GM13976 (cell line): ENCODE results near the gene AMIGO1.

Experiments
- DNase-seq: peaks from one replicate; pipeline ENCODE4 v3.0.0; 2012; ENCODE audit warnings: low spot score
- in situ Hi-C: fragments of 300-500 bp; cut with MboI; formaldehyde crosslinking; loops from one replicate; pipeline ENCODE4 v1.12.0; 2022; ENCODE audit warnings: low sequenced_read_pairs, mixed read lengths, inconsistent platforms; ENCODE audit not compliant: unreplicated experiment
- TF ChIP-seq, protein P1 (sequence below): IDR thresholded peaks from 2 replicates; pipeline ENCODE4 v1.5.1; 2012; ENCODE audit warnings: borderline replicate concordance, mild to moderate bottlenecking; ENCODE audit not compliant: insufficient read depth; ENCODE audit errors: extremely low read depth, missing control alignments, control extremely low read depth

Gene AMIGO1

GRCh38 chr1:109472779-109473178 is 36.7 kb downstream of the AMIGO1 start:
- TF ChIP-seq, protein P1, sequence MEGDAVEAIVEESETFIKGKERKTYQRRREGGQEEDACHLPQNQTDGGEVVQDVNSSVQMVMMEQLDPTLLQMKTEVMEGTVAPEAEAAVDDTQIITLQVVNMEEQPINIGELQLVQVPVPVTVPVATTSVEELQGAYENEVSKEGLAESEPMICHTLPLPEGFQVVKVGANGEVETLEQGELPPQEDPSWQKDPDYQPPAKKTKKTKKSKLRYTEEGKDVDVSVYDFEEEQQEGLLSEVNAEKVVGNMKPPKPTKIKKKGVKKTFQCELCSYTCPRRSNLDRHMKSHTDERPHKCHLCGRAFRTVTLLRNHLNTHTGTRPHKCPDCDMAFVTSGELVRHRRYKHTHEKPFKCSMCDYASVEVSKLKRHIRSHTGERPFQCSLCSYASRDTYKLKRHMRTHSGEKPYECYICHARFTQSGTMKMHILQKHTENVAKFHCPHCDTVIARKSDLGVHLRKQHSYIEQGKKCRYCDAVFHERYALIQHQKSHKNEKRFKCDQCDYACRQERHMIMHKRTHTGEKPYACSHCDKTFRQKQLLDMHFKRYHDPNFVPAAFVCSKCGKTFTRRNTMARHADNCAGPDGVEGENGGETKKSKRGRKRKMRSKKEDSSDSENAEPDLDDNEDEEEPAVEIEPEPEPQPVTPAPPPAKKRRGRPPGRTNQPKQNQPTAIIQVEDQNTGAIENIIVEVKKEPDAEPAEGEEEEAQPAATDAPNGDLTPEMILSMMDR: no peak
- DNase-seq: no peak
- in situ Hi-C loops: no loop called here

GRCh38 chr1:109470245-109470644 is 39.3 kb downstream of the AMIGO1 start:
- TF ChIP-seq, protein P1: no peak
- in situ Hi-C loops: no loop called here
- no peak for DNase-seq

DNA sequence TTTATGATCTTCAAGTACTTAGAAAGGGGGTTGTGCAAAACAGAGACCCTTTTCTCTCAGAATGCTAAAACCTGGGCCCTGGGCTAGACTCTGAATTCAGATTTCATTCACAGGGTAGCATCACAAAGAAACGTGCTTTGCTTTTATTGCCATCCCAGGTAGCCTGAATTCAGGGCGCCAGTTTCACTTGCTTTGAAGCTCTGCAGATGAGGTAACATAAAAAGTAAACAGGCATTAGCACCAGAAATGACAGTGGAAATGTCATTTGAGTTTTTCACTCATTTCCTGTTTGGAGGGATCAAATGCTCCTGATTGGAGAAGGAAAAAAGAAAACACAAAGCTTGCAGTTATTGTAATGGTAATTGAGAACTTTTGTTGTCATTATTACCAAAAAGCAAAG is 40.6 kb downstream of the AMIGO1 start:
- no peak for DNase-seq
- TF ChIP-seq, protein P1: no peak
- in situ Hi-C loops: no loop called here

- DNase-seq: no peak
- in situ Hi-C loops: no loop called here
- TF ChIP-seq, protein P1: no peak
Measured at GRCh38 chr1:109468061-109468460, 41.5 kb downstream of the AMIGO1 start.

DNA sequence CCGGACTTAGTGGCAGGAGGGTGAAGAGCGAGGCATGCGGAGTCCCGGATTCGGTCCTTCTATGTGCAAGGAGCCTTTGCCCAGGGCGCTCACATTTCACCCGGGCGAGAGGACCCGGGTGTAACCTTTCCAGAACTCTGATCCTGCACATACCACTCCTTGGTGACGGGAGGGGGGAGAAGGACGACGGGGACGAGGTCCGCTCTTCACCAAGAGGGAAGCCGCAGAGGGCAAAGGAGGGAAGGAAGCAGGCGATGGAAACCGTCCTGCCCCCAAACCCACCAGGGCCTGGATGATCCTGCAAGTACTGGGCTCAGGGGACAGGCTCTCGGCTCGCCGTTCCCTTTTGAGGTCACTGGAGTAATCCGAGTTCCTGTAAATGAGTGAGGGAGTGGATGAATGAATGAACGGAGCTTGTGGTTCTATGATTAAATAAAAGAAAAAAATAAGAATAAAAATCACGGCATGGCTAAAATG is 42.2 kb downstream of the AMIGO1 start:
- in situ Hi-C loops: no loop called here
- peak; percentile 38 for DNase-seq
- TF ChIP-seq, protein P1: no peak

DNA sequence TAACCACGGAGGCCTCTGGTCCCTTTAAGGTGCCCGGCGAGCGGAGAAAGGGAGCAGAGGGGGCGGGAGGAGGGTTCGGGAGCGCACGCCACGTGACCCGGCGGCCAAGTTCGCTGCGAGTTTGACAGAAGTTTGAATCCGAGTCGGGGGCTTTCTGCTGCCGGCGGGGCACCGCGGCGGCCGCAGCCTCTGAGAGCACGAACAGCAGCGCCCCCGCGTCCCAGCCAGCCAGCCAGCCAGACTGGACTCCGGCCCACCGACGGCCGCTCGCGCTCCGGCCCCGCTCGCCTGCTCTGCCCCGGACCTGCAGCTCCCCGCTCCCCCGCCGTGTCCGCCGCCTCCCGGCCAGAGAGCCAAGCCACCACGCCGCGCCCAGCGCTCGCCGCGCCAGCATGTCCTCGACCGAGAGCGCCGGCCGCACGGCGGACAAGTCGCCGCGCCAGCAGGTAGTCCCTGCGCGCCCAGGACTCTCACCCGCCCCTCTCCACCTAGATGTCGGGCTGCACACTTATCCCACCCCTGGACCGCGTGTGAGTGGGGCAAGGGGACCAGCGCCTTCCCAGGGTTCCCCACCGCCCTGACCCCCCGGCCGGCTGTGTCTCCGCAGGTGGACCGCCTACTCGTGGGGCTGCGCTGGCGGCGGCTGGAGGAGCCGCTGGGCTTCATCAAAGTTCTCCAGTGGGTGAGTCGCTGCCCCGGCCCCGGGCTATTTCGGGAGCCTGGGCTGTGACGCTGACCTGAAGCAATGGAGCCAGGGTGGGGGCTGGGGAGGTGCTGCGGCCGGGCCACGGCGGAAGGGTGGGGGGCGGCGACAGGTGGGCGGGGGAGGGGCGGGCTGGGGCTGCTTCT is 42.9 kb downstream of the AMIGO1 start, which contains the start of gene SYPL2:
TSS of gene SYPL2 (plus strand) at position 95 of the 849 bp plus-strand sequence. CDS start at position 393, 298 bp downstream.
- peak; percentile 48 for DNase-seq
- in situ Hi-C loops: no loop called here
- TF ChIP-seq, protein P1: no peak
